Neural progenitor cell (in vitro differentiated cells): ENCODE results near the gene MOCOS. TPM values are rescaled to one million over a fixed set of nuclear protein-coding genes. Genes with fewer than 3 reads are reported as not detected.

Experiments used
- DNase-seq: peaks from one replicate; pipeline ENCODE4 v3.0.0-alpha.2; 2016; ENCODE audit warnings: low spot score
- H2AFZ ChIP-seq: fragments of 200-600 bp; sonication (generic); replicated peaks from 2 replicates; pipeline ENCODE4 v1.6.1; 2016; ENCODE audit warnings: antibody characterized with exemption
- H3F3A ChIP-seq: fragments of 200-600 bp; sonication (generic); 2 replicates; pipeline ENCODE4 v1.6.1; 2016; ENCODE audit warnings: antibody characterized with exemption, low read depth
- H3K27ac ChIP-seq: fragments of 200-600 bp; sonication (generic); 2 replicates; pipeline ENCODE4 v1.5.1; 2016; ENCODE audit warnings: mild to moderate bottlenecking
- H3K27me3 ChIP-seq: fragments of 200-600 bp; sonication (generic); 2 replicates; pipeline ENCODE4 v1.6.1; 2016; ENCODE audit warnings: mild to moderate bottlenecking, moderate library complexity
- H3K36me3 ChIP-seq: fragments of 200-600 bp; sonication (generic); 2 replicates; pipeline ENCODE4 v1.5.1; 2016
- H3K4me1 ChIP-seq: fragments of 200-600 bp; sonication (generic); 2 replicates; pipeline ENCODE4 v1.6.1; 2016; ENCODE audit warnings: mixed run types
- H3K4me2 ChIP-seq: fragments of 200-600 bp; sonication (generic); 2 replicates; pipeline ENCODE4 v1.6.1; 2016
- H3K4me3 ChIP-seq: fragments of 200-600 bp; sonication (generic); 2 replicates; pipeline ENCODE4 v1.5.1; 2016
- H3K79me2 ChIP-seq: fragments of 200-600 bp; sonication (generic); 2 replicates; pipeline ENCODE4 v1.6.1; 2016; ENCODE audit warnings: low read depth
- H3K9ac ChIP-seq: fragments of 200-600 bp; sonication (generic); 2 replicates; pipeline ENCODE4 v1.6.1; 2016
- H3K9me3 ChIP-seq: fragments of 200-600 bp; sonication (generic); 2 replicates; pipeline ENCODE4 v1.5.1; 2016; ENCODE audit warnings: low read depth
- H4K20me1 ChIP-seq: fragments of 200-600 bp; sonication (generic); 2 replicates; pipeline ENCODE4 v1.6.1; 2016; ENCODE audit warnings: low read depth
- H3K27ac Mint-ChIP-seq: 3 replicates; pipeline ENCODE4 v1.8.0; 2021; ENCODE audit warnings: mixed read lengths
- H3K27me3 Mint-ChIP-seq: 2 replicates; pipeline ENCODE4 v1.8.0; 2022; ENCODE audit warnings: low read depth, mild to moderate bottlenecking, inconsistent platforms, moderate library complexity, mixed read lengths; ENCODE audit not compliant: insufficient read depth
- H3K36me3 Mint-ChIP-seq: 3 replicates; pipeline ENCODE4 v1.8.0; 2021; ENCODE audit warnings: mixed read lengths
- H3K4me1 Mint-ChIP-seq: 3 replicates; pipeline ENCODE4 v1.8.0; 2021; ENCODE audit warnings: mixed read lengths
- H3K4me3 Mint-ChIP-seq: 3 replicates; pipeline ENCODE4 v1.8.0; 2021; ENCODE audit warnings: mild to moderate bottlenecking, moderate library complexity, mixed read lengths
- H3K9me3 Mint-ChIP-seq: 3 replicates; pipeline ENCODE4 v1.8.0; 2020; ENCODE audit warnings: mixed read lengths
- EZH2 ChIP-seq: fragments of 200-600 bp; sonication (generic); IDR thresholded peaks from 2 replicates; pipeline ENCODE4 v1.6.1; 2017; ENCODE audit warnings: antibody characterized with exemption, mild to moderate bottlenecking, moderate library complexity
- EZH2phosphoT487 ChIP-seq: fragments of 200-600 bp; sonication (generic); IDR thresholded peaks from 2 replicates; pipeline ENCODE4 v1.6.1; 2017; ENCODE audit warnings: antibody characterized with exemption
- total RNA-seq: library from RNA; depleted of rRNA; stranded (reverse); fragments of >200 nt; gene quantifications from 2 replicates; pipeline ENCODE4 v1.2.3, GENCODE V29; 2015; ENCODE audit warnings: low replicate concordance
- TF ChIP-seq, protein P1 (sequence below): fragments of 200-600 bp; sonication (generic); IDR thresholded peaks from 2 replicates; pipeline ENCODE4 v1.5.1; 2017; ENCODE audit warnings: antibody characterized with exemption, mild to moderate bottlenecking

The MOCOS gene
- total RNA-seq, 1 donor from 2014 or later: 0.36 TPM

DNA sequence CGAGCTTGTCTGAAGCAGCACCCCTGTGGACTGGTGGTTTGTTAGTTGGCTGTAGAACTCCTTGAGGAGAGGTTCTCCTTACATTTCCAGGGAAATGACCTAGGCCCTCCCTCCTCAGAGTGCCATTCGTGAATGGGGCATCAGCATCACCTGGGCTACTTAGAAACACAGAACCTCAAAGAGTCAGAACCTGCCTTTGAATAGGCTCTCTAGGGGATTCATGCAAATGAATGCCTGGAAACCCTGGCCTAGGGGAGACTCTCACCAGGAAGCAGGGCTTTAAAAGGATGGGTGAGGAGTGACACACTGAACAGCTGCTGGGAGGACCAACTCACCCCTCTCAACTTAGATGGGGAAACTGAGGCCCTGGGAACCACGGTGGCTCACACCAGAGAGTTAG is 2.1 kb upstream of the MOCOS start:
- no peaks in the 10 kb centered on the region for H3K9me3 Mint-ChIP-seq
- no peaks in the 10 kb centered on the region for H3K36me3 Mint-ChIP-seq
- H3K36me3 ChIP-seq: no peaks in the 10 kb centered on the region
- H3K9ac ChIP-seq: no peak overlapping the region
- H3K79me2 ChIP-seq: no peaks in the 10 kb centered on the region
- H3K27me3 Mint-ChIP-seq: peaks cover 25% of the 10 kb centered on the region
- no peak overlapping the region for H3K4me3 Mint-ChIP-seq
- peaks cover 16% of the 10 kb centered on the region for H3K4me1 Mint-ChIP-seq
- TF ChIP-seq, protein P1, sequence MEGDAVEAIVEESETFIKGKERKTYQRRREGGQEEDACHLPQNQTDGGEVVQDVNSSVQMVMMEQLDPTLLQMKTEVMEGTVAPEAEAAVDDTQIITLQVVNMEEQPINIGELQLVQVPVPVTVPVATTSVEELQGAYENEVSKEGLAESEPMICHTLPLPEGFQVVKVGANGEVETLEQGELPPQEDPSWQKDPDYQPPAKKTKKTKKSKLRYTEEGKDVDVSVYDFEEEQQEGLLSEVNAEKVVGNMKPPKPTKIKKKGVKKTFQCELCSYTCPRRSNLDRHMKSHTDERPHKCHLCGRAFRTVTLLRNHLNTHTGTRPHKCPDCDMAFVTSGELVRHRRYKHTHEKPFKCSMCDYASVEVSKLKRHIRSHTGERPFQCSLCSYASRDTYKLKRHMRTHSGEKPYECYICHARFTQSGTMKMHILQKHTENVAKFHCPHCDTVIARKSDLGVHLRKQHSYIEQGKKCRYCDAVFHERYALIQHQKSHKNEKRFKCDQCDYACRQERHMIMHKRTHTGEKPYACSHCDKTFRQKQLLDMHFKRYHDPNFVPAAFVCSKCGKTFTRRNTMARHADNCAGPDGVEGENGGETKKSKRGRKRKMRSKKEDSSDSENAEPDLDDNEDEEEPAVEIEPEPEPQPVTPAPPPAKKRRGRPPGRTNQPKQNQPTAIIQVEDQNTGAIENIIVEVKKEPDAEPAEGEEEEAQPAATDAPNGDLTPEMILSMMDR: no peak
- TF ChIP-seq EZH2phosphoT487: no peak
- no peak for TF ChIP-seq EZH2
- H3F3A ChIP-seq: peaks cover 12% of the 10 kb centered on the region
- no peak overlapping the region for H2AFZ ChIP-seq
- peaks cover 6% of the 10 kb centered on the region for H3K4me1 ChIP-seq
- DNase-seq: no peak
- no peak overlapping the region for H3K4me2 ChIP-seq
- peaks cover 62% of the 10 kb centered on the region for H3K27me3 ChIP-seq
- H3K27ac ChIP-seq: no peak overlapping the region
- H4K20me1 ChIP-seq: peaks cover 15% of the 10 kb centered on the region
- no peak overlapping the region for H3K4me3 ChIP-seq
- H3K9me3 ChIP-seq: no peaks in the 10 kb centered on the region
- no peak overlapping the region for H3K27ac Mint-ChIP-seq

DNA sequence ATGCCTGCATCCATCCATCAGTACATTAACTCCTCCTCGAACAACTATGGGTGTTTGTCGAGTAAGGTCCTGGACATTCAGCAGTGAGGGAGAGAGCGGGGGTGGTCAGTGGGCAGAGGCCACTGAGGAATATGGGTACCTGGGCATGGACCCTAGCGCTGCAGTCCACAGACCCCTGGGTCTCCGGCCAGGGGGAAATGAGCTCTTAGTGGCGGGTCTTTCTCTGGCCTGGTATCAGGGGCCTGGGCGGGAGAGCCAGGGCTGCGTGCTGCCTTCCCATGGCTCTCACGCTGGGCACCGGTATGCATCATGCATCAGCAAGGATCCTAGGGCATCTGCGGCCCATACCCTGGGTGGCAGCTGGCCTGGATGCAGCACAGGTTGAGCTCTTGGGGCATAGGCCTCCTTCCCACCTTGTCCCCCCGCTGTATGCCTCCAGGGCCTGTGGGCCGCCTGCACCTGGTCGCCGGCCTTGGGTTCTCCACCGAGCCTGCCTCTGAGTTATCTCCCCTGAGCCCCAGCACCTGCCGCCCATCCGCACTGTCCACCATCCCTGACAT is 1.3 kb upstream of the MOCOS start:
- TF ChIP-seq, protein P1: no peak
- Histone ChIP-seq H2AFZ (no peak overlapping the region), H3K4me2 (no peak overlapping the region), H3F3A (peaks cover 12% of the 10 kb centered on the region), H4K20me1 (peaks cover 15% of the 10 kb centered on the region), H3K4me1 (peaks cover 6% of the 10 kb centered on the region), H3K27me3 (peaks cover 62% of the 10 kb centered on the region), H3K79me2 (no peaks in the 10 kb centered on the region), H3K9ac (no peak overlapping the region), H3K9me3 (no peaks in the 10 kb centered on the region), H3K27ac (no peak overlapping the region), H3K4me3 (no peak overlapping the region), H3K36me3 (no peaks in the 10 kb centered on the region)
- H3K9me3 Mint-ChIP-seq: no peaks in the 10 kb centered on the region
- H3K27me3 Mint-ChIP-seq: peaks cover 25% of the 10 kb centered on the region
- peak overlapping the region; percentile 73 for H3K4me3 Mint-ChIP-seq
- no peak for DNase-seq
- peaks cover 16% of the 10 kb centered on the region for H3K4me1 Mint-ChIP-seq
- H3K27ac Mint-ChIP-seq: no peak overlapping the region
- no peaks in the 10 kb centered on the region for H3K36me3 Mint-ChIP-seq

DNA sequence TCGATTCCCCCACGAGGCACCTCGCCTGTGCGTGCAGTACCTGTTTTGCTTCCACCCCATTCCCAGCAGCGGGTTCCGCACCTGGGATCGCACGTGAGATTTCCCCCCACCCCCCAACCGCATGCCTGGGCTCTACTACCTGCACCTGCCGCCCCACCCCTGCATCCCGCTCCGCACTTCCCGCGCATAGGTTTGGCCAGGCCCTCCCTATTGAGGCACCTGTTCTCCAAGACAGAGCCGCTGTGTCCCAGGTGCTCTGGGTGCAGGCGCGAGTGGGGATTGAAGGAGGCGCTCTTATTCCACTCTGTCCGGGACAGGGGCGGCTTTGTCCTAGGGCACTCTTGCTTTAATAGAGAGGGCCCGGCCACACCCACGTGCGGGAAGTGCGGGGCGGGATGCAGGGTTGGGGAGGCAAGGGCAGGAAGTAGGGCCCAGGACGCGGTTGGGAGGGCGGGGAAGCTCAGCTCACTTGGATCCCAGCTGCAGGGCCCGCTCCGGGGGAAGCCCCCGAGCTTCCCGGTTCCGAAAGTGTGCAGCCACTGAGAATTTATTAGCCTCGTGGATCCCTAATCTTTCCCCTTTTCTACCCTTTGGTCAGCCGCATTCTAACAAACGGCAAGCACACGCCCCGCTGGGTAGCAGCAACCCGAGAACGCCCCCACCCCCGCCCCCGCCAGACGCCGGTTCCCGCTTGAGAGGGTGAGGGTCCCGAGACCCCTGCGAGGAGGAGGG is 670 bp upstream of the MOCOS start:
- Histone ChIP-seq H3K9me3 (no peaks in the 10 kb centered on the region), H2AFZ (no peak overlapping the region), H3K27me3 (peaks cover 62% of the 10 kb centered on the region), H4K20me1 (peaks cover 15% of the 10 kb centered on the region), H3K79me2 (no peaks in the 10 kb centered on the region), H3K36me3 (no peaks in the 10 kb centered on the region), H3K27ac (no peak overlapping the region), H3K4me2 (peak overlapping the region; percentile 96), H3K4me1 (peaks cover 6% of the 10 kb centered on the region), H3K4me3 (peak overlapping the region; percentile 56), H3F3A (peaks cover 12% of the 10 kb centered on the region), H3K9ac (no peak overlapping the region)
- peaks cover 16% of the 10 kb centered on the region for H3K4me1 Mint-ChIP-seq
- H3K27ac Mint-ChIP-seq: no peak overlapping the region
- H3K36me3 Mint-ChIP-seq: no peaks in the 10 kb centered on the region
- TF ChIP-seq EZH2phosphoT487 (peak; percentile 54), EZH2 (peak; percentile 71)
- TF ChIP-seq, protein P1: no peak
- H3K27me3 Mint-ChIP-seq: peaks cover 25% of the 10 kb centered on the region
- H3K4me3 Mint-ChIP-seq: peak overlapping the region; percentile 88
- peak; percentile 43 for DNase-seq
- H3K9me3 Mint-ChIP-seq: no peaks in the 10 kb centered on the region
